DMS79 treated with DMSO at 0.1 percent for 48 hours (cell line): ENCODE results near the gene BMPR1B.

Experiments used
- DNase-seq: peaks from one replicate; lab custom pipeline; 2025; lab: John Stamatoyannopoulos, UW

The BMPR1B gene

GRCh38 chr4:95188701-95189370 lies 431.1 kb downstream of the BMPR1B start:
- no peak for DNase-seq

- no peak for DNase-seq
Measured at GRCh38 chr4:95190751-95191436, 433.1 kb downstream of the BMPR1B start.

GRCh38 chr4:95191537-95191936 lies 433.8 kb downstream of the BMPR1B start:
- DNase-seq, result no peak

DNA sequence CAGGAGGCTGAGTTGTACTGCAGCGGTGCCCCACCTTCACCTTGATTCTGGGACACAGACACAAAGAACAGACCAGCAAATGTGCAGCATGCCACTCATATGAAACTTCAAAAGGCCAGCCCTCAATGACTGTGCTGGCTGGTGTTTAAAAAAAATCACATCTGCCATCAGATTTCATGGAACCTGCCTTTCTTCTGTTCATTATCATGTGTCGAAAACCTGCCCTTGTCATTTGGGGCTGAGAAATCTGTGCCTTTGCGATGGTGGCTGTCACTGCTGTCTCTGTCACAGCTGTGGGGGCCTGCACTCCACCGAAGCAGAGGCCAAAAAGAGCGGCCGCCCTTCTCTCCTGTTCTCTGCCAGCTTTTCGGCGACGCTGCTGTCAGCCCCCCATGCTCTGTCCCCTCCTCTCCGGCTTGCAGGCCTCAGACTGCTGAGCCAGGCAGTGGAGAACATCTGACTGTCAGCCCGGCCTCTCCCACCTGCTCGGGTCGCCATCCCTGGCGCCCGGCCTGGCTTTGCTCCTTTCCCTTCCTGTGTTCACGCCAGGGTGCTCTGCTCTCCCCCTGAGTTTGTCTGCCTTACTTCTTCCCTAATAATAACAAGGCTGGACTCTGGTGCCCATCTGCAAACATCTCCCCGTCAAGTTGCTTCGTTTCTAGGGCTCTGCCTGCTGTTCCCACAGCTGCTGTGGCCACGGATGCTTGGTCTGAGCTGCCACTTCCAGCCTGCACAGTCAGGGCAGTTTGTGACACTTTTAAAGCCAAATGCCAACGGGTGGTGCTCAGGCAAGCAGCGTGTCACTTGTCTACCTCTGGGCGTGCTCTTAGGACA lies 435.9 kb downstream of the BMPR1B start:
- no peak for DNase-seq

GRCh38 chr4:95197353-95197752 lies 439.6 kb downstream of the BMPR1B start:
- no peak for DNase-seq

DNA sequence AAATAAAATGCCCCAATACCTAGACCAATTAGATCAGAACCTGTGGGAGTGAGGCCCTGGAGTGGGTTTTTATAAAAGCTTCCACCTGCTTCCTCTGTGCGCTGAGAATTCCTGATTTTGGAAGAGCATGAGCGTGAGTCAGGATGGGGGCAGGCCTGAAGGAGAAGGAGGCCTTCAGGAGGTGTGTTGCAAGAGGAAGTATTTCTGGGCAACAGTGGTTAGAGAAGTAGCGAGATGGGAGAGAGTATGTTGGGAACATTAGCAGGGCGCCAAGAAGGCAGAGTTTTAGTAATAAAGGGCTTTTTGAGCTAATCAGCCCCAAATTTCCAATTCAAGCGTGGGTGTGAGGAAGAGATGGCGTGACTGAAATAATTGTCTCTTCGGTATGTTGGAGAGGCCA lies 441.2 kb downstream of the BMPR1B start:
- DNase-seq, result no peak

DNA sequence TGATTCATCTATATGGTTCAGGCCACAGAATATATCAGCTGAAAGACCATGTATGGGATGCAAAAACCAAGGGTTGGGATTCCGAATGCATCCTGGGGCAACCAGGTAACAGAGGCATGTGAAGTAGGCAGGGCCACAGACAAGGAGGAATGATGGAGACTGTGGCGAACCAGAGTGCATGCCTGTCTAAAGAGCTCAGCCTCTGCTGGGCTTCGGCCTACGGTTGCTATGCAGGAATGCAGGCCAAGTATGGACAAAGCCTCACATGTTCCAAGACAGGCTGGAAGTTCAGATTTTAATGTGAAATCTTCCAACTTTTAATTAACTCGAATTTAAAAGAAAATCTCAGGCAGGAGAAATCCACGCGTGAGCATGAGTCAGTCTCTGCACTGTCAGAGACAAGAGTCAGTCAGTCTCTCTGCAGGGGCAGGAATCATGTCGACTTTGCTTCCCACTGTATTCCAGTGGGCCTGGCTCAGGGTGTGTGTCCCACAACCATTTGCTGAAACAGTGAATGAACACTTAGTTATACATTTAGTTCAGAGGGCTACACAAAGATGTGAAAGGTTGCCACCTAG lies 446.6 kb downstream of the BMPR1B start:
- DNase-seq, result no peak

- no peak for DNase-seq
Measured at GRCh38 chr4:95204873-95205272, 447.1 kb downstream of the BMPR1B start.
